ENCODE results near the gene ABHD11.
"Not testable (repeated sequence)": the region's sequence is repeated elsewhere in the genome, so short reads cannot be mapped to it uniquely, and the experiment has no call there.

The ABHD11 gene, protein sequence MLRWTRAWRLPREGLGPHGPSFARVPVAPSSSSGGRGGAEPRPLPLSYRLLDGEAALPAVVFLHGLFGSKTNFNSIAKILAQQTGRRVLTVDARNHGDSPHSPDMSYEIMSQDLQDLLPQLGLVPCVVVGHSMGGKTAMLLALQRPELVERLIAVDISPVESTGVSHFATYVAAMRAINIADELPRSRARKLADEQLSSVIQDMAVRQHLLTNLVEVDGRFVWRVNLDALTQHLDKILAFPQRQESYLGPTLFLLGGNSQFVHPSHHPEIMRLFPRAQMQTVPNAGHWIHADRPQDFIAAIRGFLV

DNA sequence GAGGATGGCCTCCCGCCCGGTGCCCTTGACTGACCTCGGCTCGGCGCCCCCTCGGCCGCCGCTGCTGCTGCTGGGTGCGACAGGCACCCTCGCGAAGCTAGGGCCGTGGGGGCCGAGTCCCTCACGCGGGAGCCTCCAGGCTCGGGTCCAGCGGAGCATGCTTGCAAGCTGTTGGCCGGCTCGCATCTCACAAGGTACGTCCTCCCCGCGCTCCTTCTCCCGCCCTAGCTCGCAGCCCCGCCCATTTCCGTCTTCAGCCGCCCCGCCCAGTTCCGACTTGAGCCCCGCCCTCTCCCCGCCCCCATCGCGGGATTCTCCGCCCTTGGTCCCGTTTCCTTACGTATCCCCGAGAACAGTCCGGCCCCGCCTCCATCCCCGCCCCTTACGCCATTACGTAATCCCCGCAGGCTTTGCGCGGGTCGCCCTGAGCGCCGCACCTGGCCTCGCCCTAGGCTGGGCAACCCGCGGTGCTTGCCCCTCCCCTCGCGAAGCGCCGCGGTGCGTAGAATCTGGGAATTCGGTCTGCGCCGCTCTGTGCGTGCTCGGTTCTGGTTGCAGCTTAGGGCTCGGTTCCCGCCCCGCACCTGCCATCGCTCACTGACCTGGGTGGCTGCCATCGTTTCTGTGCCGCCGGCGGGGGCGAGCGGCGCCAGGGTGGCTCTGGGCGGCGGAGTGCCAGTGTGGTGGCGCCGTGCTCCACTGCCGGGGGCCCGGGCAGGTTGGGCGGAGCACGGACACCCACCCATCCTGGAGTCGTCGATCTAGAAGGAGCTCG, at the start of gene ABHD11:
TSS of gene ABHD11 (minus strand) at position 191 of the 775 bp plus-strand sequence. CDS start at position 159, 32 bp downstream.
- DNase-seq (ENCODE audit: low read depth in 2 of 2) = peak; percentile 99 to 100

DNA sequence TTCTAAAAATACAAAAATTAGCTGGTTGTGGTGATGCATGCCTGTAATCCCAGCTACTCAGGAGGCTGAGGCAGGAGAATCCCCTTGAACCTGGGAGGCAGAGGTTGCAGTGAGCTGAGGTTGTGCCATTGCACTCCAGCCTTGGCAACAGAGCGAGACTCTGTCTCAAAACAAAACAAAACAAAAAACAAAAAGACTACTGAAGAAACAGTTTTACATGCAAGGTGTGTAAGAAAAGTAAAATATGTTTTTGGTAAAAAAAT, 49.1 kb upstream of the ABHD11 start:
- DNase-seq (ENCODE audit: low read depth in 2 of 2) = not testable (repeated sequence)

DNA sequence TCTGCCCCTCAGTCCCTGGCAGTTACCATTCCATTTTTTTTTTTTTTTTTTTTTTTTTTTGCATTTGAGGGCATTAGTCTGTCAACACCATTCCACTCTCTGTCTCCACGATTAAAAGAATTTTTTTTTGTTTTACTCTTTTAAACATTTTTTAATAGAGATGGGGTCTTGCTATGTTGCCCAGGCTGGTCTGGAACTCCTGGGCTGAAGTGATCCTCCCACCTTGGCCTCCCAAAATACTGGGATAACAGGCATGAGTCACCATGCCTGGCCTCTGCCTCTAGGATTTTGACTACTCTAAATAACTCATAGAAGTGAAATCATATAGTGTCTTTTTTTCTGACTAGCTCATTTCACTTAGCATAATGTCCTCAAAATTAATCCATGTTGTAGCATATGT, 48.0 kb upstream of the ABHD11 start:
- DNase-seq (ENCODE audit: low read depth in 2 of 2) = no peak

DNA sequence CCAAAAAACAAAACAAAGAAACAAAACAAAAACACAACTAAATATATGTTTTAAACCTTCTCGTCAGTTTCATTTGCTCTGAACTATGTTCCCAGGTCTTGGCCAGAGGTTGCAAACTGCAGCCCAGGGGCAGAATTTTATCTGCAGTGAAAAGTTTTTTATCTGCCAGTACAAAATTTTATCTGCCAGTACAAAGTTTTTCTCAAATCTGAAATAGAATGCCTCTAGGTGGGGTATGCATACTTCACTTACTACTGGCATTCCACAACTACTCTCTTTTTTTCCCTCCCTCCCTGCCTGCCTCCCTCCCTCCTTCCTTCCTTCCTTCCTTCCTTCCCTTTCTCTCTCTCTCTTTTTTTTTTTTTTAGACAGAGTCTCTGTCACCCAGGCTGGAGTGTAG, 40.9 kb upstream of the ABHD11 start:
- no peak for DNase-seq (ENCODE audit: low read depth in 2 of 2)

DNA sequence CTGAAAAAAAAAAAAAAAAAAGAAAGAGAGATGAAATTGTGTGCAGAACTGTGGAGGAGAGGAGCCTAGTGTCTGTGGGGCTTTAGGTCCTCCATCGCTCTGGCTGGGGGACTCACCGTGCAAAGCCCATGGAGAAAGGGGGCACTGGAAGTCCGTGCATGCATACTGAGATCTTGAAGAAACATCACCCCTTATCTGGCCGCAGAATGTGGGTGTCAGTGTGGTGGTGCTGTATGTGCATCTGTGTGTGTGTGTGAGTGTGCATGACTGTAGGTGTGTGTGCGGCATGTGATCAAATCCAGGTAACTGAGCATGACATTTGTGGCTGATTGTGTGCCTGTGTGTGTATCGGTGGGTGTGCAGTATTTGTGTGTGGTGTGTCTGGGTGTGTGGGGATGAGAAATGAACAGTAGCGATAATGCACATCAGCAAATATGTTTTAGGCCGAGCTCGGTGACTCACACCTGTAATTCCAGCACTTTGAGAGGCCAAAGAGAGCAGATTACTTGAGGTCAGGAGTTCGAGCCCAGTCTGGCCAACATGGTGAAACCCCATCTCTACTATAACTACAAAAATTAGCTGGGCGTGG, 40.3 kb upstream of the ABHD11 start:
- no peak for DNase-seq (ENCODE audit: low read depth in 2 of 2)

DNA sequence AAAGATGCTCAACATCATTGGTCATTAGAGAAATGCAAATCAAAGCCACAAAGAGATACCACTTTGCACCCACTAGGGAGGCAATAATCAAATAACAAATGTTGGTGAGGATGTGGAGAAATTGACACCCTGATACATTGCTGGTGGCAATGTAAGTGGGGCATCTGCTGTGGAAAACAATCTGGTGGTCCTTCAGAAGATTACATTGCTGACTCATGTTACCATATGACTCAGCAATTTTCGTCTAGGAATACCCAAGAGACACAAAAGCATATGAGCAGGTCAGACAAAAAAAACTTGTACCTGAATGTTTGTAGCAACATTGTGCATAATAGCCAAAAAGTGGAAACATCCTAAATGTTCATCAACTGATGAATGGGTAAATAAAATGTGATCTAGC, 36.3 kb upstream of the ABHD11 start:
- DNase-seq (ENCODE audit: low read depth in 2 of 2) = no peak

DNA sequence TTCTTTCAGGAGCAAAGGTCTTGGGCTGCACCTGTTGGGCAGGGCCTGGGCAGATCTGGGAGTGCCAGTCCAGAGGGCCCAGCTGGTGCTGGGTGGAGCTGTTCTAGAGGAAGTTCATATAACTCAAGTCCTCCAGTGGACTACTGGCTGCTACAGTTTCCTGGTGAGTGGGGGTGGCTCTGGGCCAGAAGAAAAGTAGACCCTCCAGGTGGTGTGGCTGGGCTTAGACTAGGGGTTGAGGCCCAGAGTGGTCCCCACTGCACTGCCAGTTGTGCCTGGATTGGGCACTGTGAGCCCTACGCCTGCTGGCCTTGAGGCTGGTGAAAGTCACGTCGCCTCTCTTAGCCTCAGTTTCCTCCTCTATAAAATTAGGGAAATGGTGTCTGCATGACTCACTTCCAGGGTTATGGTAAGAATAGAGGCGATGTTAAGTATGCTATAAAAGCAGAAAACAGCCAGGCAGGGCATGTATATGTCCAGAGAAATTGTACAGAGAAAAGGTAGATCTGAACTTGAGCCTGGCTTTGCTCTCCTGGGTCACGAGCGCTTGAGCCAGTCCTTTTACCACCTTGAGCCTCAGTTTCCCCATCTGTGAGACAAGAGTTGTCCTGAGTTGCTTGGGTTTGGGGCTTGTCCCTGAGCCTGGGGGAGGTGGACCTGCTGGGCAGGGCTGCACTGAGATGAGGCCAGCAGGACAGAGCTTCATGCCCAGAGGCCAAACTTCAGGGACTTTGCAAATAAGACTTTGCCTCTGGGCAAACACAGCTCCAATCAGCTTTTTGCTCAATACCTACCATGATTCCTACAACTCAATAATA, 35.3 kb upstream of the ABHD11 start:
- no peak for DNase-seq (ENCODE audit: low read depth in 2 of 2)

DNA sequence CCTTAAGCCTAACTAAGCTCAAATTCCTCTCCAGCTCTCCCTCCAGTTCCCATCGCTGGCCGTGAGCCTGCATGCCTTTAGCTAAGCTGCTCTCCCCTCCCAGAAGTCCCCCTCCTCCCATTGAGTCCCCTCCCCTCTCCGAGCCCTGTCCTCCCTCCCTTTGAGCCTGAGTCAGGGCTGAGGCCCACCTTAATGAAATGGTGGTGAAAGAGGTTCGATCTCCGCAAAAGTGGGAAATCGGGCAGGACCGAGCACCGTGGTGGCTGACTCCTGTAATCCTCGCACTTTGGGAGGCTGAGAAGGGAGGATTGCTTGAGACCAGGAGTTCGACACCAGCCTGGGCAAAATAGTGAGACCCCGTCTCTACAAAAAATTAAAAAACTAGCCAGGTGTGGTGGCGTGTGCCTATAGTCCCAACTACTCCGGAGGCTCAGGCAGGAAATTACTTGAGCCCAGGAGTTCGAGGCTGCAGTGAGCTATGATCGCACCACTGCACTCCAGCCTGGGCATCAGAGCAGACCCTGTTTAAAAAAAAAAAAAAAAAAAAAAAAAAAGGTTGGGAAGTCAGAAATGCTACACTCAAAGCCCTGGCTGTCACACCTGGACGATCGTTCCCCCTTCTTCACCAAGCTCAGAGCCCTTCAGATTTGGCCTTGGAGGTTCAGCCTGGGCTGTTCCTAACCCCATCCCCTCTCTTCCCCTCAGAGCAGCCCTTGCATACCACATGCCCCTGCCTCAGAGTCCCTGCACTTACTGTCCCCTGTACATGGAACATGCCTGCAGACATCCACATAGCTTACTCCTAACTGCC, 32.5 kb upstream of the ABHD11 start:
- DNase-seq (ENCODE audit: low read depth in 2 of 2) = no peak

DNA sequence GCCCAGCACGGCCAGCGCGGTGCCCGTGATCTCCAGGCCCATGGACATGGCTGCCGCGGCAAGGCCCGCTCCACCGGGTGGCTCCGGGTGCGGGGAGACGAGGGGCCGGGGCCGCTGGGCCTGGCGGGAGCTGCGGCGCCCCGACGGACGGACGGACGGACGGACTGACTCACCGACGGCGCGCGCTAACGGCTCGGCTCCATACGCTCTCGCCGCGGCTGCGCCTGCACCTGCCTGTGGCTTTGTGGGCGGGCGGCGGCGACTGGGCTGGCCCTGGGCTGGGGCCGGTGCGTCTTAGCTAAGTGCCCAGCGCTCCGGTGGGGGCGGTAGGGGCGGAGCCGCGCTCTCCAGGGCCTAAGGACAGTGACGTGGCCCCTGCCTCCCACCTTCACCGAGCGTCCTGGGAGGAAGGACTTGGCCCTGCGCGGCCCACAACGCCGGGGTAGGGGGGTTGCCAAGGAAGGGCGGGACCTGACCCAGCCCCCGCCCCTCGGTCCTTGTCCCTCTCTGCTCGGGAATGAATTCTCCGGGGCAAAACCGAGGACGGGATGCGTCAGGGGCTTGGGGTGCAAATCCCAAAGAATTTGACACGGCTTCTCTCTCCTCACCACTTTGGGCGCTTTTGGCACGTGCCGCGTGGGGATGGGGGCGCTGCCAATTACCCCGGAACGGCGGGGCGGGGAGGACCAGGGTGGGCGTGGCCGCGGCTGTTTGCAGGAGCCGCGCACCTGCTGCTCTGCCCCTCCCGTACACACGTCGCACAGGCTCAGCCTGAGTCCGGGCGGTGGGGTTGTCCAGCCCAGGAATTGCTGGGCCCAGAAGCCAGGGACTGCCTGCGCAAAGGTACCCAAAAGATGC, 31.6 kb upstream of the ABHD11 start, which contains the start of gene CLDN3:
TSS of gene CLDN3 (minus strand) at position 269 of the 858 bp plus-strand sequence. CDS start at position 48, 221 bp downstream.
- DNase-seq (ENCODE audit: low read depth in 2 of 2) = no peak

DNA sequence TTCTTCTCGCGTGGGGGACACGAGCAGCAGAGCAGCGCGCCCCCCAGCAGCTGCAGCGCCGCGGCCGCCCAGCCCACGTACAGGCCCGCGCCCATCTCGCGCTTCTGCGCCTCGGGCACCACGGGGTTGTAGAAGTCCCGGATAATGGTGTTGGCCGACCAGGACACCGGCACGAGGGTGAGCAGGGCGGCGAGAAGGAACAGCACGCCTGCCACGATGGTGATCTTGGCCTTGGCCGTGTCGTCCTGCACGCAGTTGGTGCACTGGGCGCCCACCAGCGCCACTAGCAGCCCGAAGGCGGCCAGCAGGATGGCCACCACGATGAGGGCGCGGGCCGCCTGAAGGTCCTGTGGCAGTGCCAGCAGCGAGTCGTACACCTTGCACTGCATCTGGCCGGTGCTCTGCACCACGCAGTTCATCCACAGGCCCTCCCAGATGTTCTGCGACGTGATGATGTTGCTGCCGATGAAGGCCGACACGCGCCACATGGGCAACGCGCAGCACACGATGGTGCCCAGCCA, 30.9 kb upstream of the ABHD11 start:
- DNase-seq (ENCODE audit: low read depth in 2 of 2) = no peak

DNA sequence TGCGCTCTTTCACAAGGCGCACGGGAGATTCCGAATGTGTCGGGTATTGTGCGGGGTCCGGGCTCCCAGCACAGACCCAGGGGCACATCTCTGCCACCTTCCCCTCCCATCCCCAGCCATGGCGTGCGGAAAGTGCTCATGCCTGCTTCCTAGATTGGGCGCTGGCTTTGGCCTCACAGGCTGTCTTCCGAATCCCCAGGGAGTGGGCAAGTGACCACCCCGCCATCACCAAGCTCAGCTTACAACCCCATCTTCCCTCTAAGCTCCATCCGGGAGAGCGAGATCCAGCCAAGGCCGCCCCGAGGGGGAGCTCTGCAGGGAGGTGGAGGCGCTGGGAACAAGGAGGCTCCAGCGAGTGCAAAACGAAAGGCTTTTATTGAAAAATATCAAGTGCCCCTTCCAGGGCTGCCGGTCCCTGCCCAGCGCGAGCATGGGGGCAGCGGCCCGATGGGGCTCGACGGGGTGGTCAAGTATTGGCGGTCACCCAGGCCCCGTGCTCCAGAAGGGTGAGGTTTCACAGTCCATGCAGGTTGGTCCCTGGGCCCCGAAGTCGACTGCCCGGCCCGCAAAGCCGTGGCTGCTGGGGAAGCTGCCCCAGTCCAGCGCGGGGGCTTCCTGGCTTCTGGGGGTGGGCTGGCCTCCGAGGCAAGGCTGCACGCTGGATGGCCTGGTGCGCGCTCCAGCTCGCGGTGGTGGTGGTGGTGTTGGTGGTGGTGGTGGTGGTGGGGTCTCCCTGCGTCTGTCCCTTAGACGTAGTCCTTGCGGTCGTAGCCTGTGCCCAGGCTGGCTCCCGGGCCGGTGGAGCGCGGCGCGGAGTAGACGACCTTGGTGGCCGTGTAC, 30.3 kb upstream of the ABHD11 start:
- DNase-seq (ENCODE audit: low read depth in 2 of 2) = no peak

DNA sequence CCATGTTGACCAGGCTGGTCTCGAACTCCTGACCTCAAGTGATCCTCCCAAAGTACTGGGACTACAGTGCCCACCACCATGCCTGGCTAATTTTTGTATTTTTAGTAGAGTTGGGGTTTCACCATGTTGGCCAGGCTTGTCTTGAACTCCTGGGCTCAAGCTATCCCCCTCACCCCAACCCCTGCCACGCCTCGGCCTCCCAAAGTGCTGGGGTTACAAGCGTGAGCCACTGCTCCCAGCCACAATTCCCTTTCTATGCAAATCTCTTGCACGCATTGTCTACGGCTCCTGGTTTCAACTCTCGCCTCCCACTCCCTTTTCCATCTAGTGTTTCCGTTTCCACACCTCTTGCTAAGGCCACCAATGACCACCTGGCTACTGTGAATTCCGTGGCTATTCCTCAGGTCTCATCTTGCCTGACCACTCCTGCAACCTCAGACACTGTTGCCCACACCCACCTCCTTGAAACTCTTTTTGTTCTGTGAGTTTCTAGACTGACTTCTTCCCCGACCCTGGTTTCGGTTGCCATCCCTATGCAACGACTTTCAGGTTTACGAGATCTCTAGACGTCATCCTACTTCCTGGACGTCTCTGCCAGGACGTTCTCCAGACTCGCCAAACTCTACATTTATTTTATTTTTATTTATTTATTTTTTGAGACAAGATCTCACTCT, 28.1 kb upstream of the ABHD11 start:
- no peak for DNase-seq (ENCODE audit: low read depth in 2 of 2)

DNA sequence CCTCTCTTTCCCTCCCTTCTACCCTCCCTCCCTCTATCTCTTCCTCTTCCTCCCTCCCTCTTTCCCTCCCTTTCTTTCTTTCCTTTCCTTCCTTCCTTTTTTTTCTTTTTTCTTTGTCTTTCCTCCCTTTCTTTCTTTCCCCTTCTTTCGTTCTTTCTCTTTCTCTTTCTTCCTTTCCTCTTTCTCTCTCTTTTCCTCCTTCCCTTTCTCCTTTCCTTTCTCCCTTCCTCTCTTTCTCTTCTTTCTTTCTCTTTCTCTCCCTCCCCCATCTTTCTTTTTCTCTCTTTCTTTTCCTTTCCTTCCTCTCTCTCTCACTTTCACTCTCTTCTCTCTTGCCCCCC, 24.0 kb upstream of the ABHD11 start:
- DNase-seq (ENCODE audit: low read depth in 2 of 2) = no peak

DNA sequence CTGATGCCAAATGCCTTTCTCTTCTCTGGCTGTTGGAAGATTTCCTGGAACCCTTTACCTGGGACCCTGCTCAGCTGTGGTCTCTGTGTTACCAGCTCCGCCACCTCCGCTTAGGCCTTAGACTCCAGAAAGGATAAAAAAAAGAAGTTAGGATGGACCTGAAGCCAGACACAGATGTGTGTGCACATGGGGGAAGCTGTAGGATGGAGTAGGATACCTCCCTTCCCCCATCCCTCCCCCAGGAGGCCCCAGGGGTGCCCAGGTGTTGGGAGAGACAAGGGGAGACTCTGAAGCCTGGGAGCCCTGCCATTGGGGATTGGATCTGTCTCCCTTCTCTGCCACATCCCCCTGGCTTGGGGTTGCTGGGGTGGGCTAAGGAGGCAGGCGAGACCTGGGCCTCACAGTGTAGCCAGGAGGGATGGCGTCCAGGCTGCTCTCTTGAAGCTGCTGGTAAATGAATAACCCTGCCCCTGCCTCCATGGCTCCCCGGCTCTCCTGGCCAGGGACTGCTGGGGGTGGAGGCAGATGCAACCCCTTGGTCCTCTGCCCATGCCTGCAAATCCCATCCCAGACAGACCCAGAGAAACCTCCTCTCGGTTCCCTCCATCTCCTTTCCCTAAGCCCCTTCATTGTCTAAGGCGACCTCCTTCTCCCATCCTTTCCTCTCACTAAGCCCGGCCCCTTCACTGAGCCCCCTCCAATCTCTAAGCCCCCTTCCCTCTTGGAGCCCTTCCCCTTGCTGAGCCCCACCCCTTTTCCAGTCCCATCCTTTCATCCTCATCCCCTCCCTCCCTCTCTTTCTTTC, 23.5 kb upstream of the ABHD11 start:
- no peak for DNase-seq (ENCODE audit: low read depth in 2 of 2)

DNA sequence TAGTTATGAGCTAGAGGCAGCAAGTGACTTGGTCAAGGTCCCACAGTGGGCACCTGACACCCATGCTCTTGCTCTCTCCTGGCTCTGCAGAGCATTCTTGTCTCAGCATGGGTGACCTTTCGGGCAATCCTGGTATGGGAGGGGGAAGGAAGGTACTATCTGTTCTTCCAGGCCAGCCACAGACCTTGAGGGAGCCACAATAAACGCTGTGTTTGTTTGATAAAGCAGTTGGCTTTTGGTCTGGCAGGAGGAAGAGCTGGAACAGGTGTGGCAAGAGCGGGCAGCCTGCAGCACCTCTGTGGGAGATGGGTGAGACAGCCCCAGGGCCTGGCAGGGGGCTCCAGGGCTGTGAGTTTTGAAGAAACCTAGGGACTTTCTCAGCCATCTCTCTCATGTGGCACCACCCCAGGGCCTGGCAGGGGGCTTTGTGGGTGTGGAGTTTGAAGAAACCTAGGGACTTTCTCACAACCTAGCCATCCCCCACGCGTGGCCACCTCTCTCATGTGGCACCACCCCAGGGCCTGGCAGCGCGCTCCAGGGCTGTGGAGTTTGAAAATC, 20.1 kb upstream of the ABHD11 start:
- no peak for DNase-seq (ENCODE audit: low read depth in 2 of 2)

DNA sequence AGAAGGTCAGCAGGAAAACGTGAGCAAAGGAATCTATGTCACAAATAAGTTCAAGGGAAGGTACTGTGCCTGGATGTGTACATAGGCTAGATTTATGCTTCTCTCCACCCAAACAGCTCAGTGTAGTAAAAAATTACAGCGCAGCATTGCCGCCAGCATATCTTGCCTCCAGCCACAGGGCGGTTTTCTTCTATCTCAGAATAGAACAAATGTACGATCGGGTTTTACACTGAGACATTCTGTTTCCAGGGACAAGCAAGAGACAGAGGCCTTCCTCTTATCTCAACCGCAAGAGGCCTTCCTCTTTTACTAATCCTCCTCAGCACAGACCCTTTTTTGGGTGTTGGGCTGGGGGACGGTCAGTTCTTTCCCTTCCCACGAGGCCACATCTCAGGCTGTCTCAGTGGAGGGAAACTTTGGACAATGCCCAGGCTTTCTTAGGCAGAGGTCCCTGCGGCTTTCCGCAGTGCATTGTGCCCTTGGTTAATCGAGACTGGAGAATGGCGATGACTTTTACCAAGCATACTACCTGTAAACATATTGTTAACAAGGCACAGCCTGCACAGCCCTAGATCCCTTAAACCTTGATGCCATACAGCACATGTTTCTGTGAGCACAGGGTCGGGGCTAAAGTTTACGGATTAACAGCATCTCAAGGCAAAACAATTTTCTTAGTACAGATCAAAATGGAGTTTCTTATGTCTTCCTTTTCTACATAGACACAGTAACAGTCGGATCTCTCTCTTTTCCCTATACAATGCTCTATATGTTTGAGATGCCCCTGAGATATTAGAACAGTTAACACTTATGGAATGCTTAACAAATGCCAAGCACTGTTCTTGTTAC, 11.6 kb upstream of the ABHD11 start:
- DNase-seq (ENCODE audit: low read depth in 2 of 2) = no peak

DNA sequence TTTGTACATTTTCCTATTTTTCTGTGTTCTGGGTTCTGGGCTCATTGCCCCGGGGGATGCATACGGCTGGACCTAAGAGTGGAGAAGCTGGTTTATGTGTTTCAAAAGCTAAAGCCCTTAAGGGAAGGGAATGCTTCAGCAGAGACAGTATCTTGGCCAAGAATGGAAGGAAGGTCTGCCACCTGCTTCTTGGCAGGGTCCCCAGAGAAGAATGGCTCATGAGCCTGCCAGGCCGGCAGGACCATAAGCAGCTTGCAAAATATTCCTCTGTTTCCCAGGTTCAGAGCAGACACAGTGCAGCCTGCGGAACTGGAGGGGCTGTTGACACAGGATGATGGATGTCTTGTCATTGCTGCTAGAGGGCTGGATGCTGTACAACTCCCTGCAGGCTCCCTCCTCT, 7.8 kb upstream of the ABHD11 start:
- no peak for DNase-seq (ENCODE audit: low read depth in 2 of 2)
